IMR-90 (cell line): Measurements from ENCODE around the gene CLIP3. TPM values are rescaled to one million over a fixed set of nuclear protein-coding genes. Genes with fewer than 3 reads are reported as not detected.

Experiments
- ATAC-seq: fragments of 200-7000 bp; cut with Tn5 transposase; 2 replicates; pipeline ENCODE4 v1.9.1; 2020; ENCODE audit warnings: low read depth, mild to moderate bottlenecking, moderate library complexity
- BruUV-seq: library from RNA; stranded (reverse); fragments of 400-500 nt; replicated peaks from 2 replicates; lab custom pipeline; 2021; lab: Mats Ljungman, UMichigan
- CTCF ChIA-PET: fragments of 300-600 bp; formaldehyde crosslinking; extraction: SDS; loops from one replicate; lab custom pipeline; 2021; ENCODE audit warnings: antibody characterized with exemption; lab: Yijun Ruan, JAX
- POLR2A ChIA-PET: fragments of 300-600 bp; sonication (Branson Sonifier 250); formaldehyde crosslinking; loops from one replicate; lab custom pipeline; 2022; ENCODE audit warnings: antibody characterized with exemption; ENCODE audit not compliant: unreplicated experiment; lab: Charles Lee
- DNase-seq: peaks from one replicate; pipeline ENCODE4 v3.0.0; 2013
- H2AFZ ChIP-seq: replicated peaks from 2 replicates; pipeline ENCODE3; 2013; ENCODE audit warnings: low read length, mild to moderate bottlenecking; ENCODE audit not compliant: poor library complexity
- H2AK5ac ChIP-seq: 2 replicates; pipeline ENCODE4 v1.6.1; 2013; ENCODE audit warnings: low read depth, low read length, inconsistent platforms
- H2AK9ac ChIP-seq: replicated peaks from 2 replicates; pipeline ENCODE3; 2013; ENCODE audit warnings: mild to moderate bottlenecking, low read depth, low read length, moderate library complexity; ENCODE audit not compliant: poor library complexity
- H2BK120ac ChIP-seq: 2 replicates; pipeline ENCODE4 v1.6.1; 2013; ENCODE audit warnings: low read depth, low read length, inconsistent platforms
- H2BK15ac ChIP-seq: 3 replicates; pipeline ENCODE4 v1.6.1; 2013; ENCODE audit warnings: low read depth, low read length, inconsistent platforms
- H2BK20ac ChIP-seq: 2 replicates; pipeline ENCODE4 v1.6.1; 2013; ENCODE audit warnings: low read depth, mild to moderate bottlenecking, inconsistent platforms, low read length, moderate library complexity
- H2BK5ac ChIP-seq: 2 replicates; pipeline ENCODE4 v1.6.1; 2013; ENCODE audit warnings: mild to moderate bottlenecking, low read depth, low read length, inconsistent platforms; ENCODE audit not compliant: poor library complexity, severe bottlenecking
- H3K14ac ChIP-seq: replicated peaks from 2 replicates; pipeline ENCODE4 v1.6.1; 2013; ENCODE audit warnings: low read depth, low read length, inconsistent platforms
- H3K18ac ChIP-seq: 2 replicates; pipeline ENCODE4 v1.6.1; 2013; ENCODE audit warnings: low read depth, low read length, control low read depth
- H3K23ac ChIP-seq: 2 replicates; pipeline ENCODE4 v1.6.1; 2013; ENCODE audit warnings: low read depth, low read length, inconsistent platforms
- H3K27ac ChIP-seq: 2 replicates; pipeline ENCODE4 v1.5.1; 2013; ENCODE audit warnings: mild to moderate bottlenecking, control low read depth, low read length; ENCODE audit not compliant: insufficient read depth
- H3K27me3 ChIP-seq: 2 replicates; pipeline ENCODE4 v1.6.1; 2013; ENCODE audit warnings: low read length; ENCODE audit not compliant: control insufficient read depth, insufficient read depth
- H3K36me3 ChIP-seq: 2 replicates; pipeline ENCODE4 v1.6.1; 2013; ENCODE audit warnings: low read length, mixed read lengths; ENCODE audit not compliant: control insufficient read depth, insufficient read depth
- H3K4ac ChIP-seq: 2 replicates; pipeline ENCODE4 v1.6.1; 2013; ENCODE audit warnings: low read depth, low read length, inconsistent platforms
- H3K4me1 ChIP-seq: 2 replicates; pipeline ENCODE4 v1.6.1; 2013; ENCODE audit warnings: low read length, mixed read lengths; ENCODE audit not compliant: control insufficient read depth, insufficient read depth
- H3K4me2 ChIP-seq: 2 replicates; pipeline ENCODE4 v1.6.1; 2013; ENCODE audit warnings: low read depth, mild to moderate bottlenecking, control low read depth, low read length, moderate library complexity
- H3K4me3 ChIP-seq: 2 replicates; pipeline ENCODE4 v1.5.1; 2013; ENCODE audit warnings: low read depth, mild to moderate bottlenecking, control low read depth, low read length, moderate library complexity; ENCODE audit not compliant: insufficient read depth
- H3K56ac ChIP-seq: 2 replicates; pipeline ENCODE4 v1.6.1; 2013; ENCODE audit warnings: low read length, inconsistent platforms; ENCODE audit not compliant: insufficient read depth; ENCODE audit errors: extremely low read depth
- H3K79me1 ChIP-seq, 2 experiments: 2 replicates each; pipeline ENCODE4 v1.6.1; 2013; ENCODE audit warnings: low read length in 2 of 2, inconsistent platforms in 1 of 2, low read depth in 1 of 2
- H3K9ac ChIP-seq: 2 replicates; pipeline ENCODE4 v1.6.1; 2013; ENCODE audit warnings: low read depth, low read length, control low read depth
- H3K9me1 ChIP-seq: 2 replicates; pipeline ENCODE4 v1.6.1; 2013; ENCODE audit warnings: low read length, inconsistent platforms; ENCODE audit not compliant: insufficient read depth
- H3K9me3 ChIP-seq: 2 replicates; pipeline ENCODE4 v1.6.1; 2013; ENCODE audit warnings: low read length; ENCODE audit not compliant: control insufficient read depth, insufficient read depth
- H4K20me1 ChIP-seq: 2 replicates; pipeline ENCODE4 v1.6.1; 2013; ENCODE audit warnings: low read length, inconsistent platforms; ENCODE audit not compliant: insufficient read depth
- H4K5ac ChIP-seq: 2 replicates; pipeline ENCODE4 v1.6.1; 2013; ENCODE audit warnings: mild to moderate bottlenecking, low read depth, low read length, control low read depth
- H4K8ac ChIP-seq, 2 experiments: 2 replicates each; pipeline ENCODE4 v1.6.1; 2013; ENCODE audit warnings: low read depth in 2 of 2, low read length in 2 of 2, control low read depth in 1 of 2, inconsistent platforms in 1 of 2
- H4K91ac ChIP-seq: 2 replicates; pipeline ENCODE4 v1.6.1; 2013; ENCODE audit warnings: low read depth, low read length, inconsistent platforms; ENCODE audit not compliant: insufficient read depth
- CTCF ChIP-seq: conservative IDR thresholded peaks from 2 replicates; pipeline ENCODE4 v1.5.1; 2012; ENCODE audit warnings: mild to moderate bottlenecking, low read depth, low read length, improper control_type of control experiment
- ELK1 ChIP-seq: fragments of 150-350 bp; IDR thresholded peaks from 2 replicates; pipeline ENCODE4 v1.6.1; 2016; ENCODE audit warnings: low read depth, mild to moderate bottlenecking, low read length, moderate library complexity, borderline replicate concordance
- MAZ ChIP-seq: IDR thresholded peaks from 2 replicates; pipeline ENCODE4 v1.6.1; 2012; ENCODE audit warnings: low read depth, mild to moderate bottlenecking, low read length, improper control_type of control experiment, moderate library complexity, borderline replicate concordance
- MXI1 ChIP-seq: IDR thresholded peaks from 2 replicates; pipeline ENCODE4 v1.6.1; 2012; ENCODE audit warnings: low read depth, mild to moderate bottlenecking, low read length, moderate library complexity, borderline replicate concordance
- NFE2L2 ChIP-seq: fragments of 150-350 bp; IDR thresholded peaks from 2 replicates; pipeline ENCODE4 v1.6.1; 2016; ENCODE audit warnings: low read depth, mild to moderate bottlenecking, low read length
- SMC3 ChIP-seq: fragments of 150-350 bp; IDR thresholded peaks from 2 replicates; pipeline ENCODE4 v1.6.1; 2016; ENCODE audit warnings: low read depth, mild to moderate bottlenecking, antibody characterized with exemption, low read length, moderate library complexity
- USF2 ChIP-seq: fragments of 150-350 bp; IDR thresholded peaks from 2 replicates; pipeline ENCODE4 v1.6.1; 2017; ENCODE audit warnings: mild to moderate bottlenecking, antibody characterized with exemption, low read length, low read depth
- WGBS, 2 experiments: methylation state at CpG; one replicate each; pipeline versions ENCODE4 v1.1.5 to v1.1.7; 2013; ENCODE audit warnings: missing lambda C conversion rate in 2 of 2; ENCODE audit not compliant: insufficient read length in 1 of 2; ENCODE audit errors: extremely low coverage in 2 of 2; 5-methylcytosine and 5-hydroxymethylcytosine counted together
- dilution Hi-C: fragments of 300-500 bp; cut with HindIII; formaldehyde crosslinking; loops from one replicate; pipeline ENCODE4 v1.14.3; 2018; ENCODE audit warnings: low sequenced_read_pairs; ENCODE audit not compliant: unreplicated experiment
- in situ Hi-C: fragments of 300-500 bp; cut with MboI; formaldehyde crosslinking; loops from 3 replicates; pipeline ENCODE4 v1.14.3; 2019; ENCODE audit warnings: low sequenced_read_pairs, inconsistent platforms, mixed read lengths
- intact Hi-C: fragments of 100-400 bp; cut with micrococcal nuclease; formaldehyde crosslinking; loops from 2 replicates; pipeline ENCODE4 v1.10.0; 2022
- polyA plus RNA-seq, 3 experiments: library from polyadenylated mRNA; depleted of rRNA; stranded (reverse); fragments of >200 nt; gene quantifications; 2 replicates each; pipeline ENCODE4 v1.2.3, GENCODE V29; 2012; ENCODE audit warnings: low replicate concordance in 1 of 3
- total RNA-seq: library from RNA; depleted of rRNA; stranded (reverse); fragments of >200 nt; gene quantifications from 2 replicates; pipeline ENCODE4 v1.2.3, GENCODE V29; 2012

The CLIP3 gene
- total and polyA plus RNA-seq, 2 of the 4 experiments (the other 2 are of a cell fraction), result 5.4 to 28.7 TPM

- no peak overlapping the region for H3K9ac ChIP-seq
- no peak overlapping the region for H4K8ac ChIP-seq
- no peak overlapping the region for H3K27ac ChIP-seq
- H3K4me1 ChIP-seq, result no peaks in the 10 kb centered on the region
- 47% methylated on average over 16 of the region's 20 CpGs; no CpG with 5 or more reads in 1 of the 2 experiments for WGBS, 2 experiments
- H4K5ac ChIP-seq, result no peak overlapping the region
- in situ Hi-C loops (no loop called here), intact Hi-C loops (no loop called here), dilution Hi-C loops (no loop called here)
- H4K20me1 ChIP-seq, result no peaks in the 10 kb centered on the region
- H3K18ac ChIP-seq, result no peak overlapping the region
- H2AK9ac ChIP-seq, result no peak overlapping the region
- H3K4ac ChIP-seq, result no peak overlapping the region
- no peak overlapping the region for H3K4me2 ChIP-seq
- no peak overlapping the region for H2AK5ac ChIP-seq
- H2BK120ac ChIP-seq, result no peak overlapping the region
- H3K9me1 ChIP-seq, result no peaks in the 10 kb centered on the region
- BruUV-seq, result no TSS peak
- no peak overlapping the region for H3K56ac ChIP-seq
- TF ChIP-seq MAZ (no peak), NFE2L2 (no peak), MXI1 (no peak), SMC3 (no peak), USF2 (no peak), CTCF (no peak), ELK1 (no peak)
- ChIA-PET CTCF (no interaction called here), POLR2A (no interaction called here)
- no peak overlapping the region for H2BK20ac ChIP-seq
- no peak for ATAC-seq
- H2AFZ ChIP-seq, result no peak overlapping the region
- H4K91ac ChIP-seq, result no peak overlapping the region
- peaks cover 17% of the 10 kb centered on the region for H3K27me3 ChIP-seq
- DNase-seq, result no peak
- no peak overlapping the region for H3K14ac ChIP-seq
- no peaks in the 10 kb centered on the region for H3K36me3 ChIP-seq
- H3K9me3 ChIP-seq, result no peaks in the 10 kb centered on the region
- H3K79me1 ChIP-seq, result no peaks in the 10 kb centered on the region
- H3K23ac ChIP-seq, result no peak overlapping the region
- no peak overlapping the region for H3K4me3 ChIP-seq
- no peak overlapping the region for H2BK15ac ChIP-seq
- H2BK5ac ChIP-seq, result no peak overlapping the region
These were observed 53.8 kb downstream of the CLIP3 start for GRCh38 chr19:35978832-35979365.
